ENCODE data around the gene ELAVL2.
"Not testable (repeated sequence)": the region's sequence is repeated elsewhere in the genome, so short reads cannot be mapped to it uniquely, and the experiment has no call there.

Gene ELAVL2

GRCh38 chr9:23728736-23729135 is 97.3 kb downstream of the ELAVL2 start:
- DNase-seq = no peak
- TF ChIP-seq EZH2 (optimal IDR thresholded peaks at IDR 0.05; ENCODE audit: low read depth, low read length) = no peak
- TF ChIP-seq EZH2phosphoT487 (IDR thresholded peaks at IDR 0.05; ENCODE audit: low read length) = no peak
- TF ChIP-seq CTCF (IDR thresholded peaks at IDR 0.05; ENCODE audit: low read length) = no peak
- Histone ChIP-seq H3K4me3 (ENCODE audit: low read length) (no peak overlapping the region), H2AFZ (ENCODE audit: low read length) (no peak overlapping the region), H3K27ac (ENCODE audit: low read length) (no peak overlapping the region), H3K4me2 (ENCODE audit: low read depth, low read length) (no peak overlapping the region), H3K4me1 (ENCODE audit: low read length) (no peaks in the 10 kb centered on the region), H3K36me3 (replicated peaks; ENCODE audit: insufficient read depth, low read length) (no peaks in the 10 kb centered on the region), H3K9me3 (replicated peaks; ENCODE audit: insufficient read depth, low read length) (no peaks in the 10 kb centered on the region), H3K9ac (ENCODE audit: low read length) (no peak overlapping the region), H3K79me2 (ENCODE audit: low read length) (no peaks in the 10 kb centered on the region), H3K27me3 (replicated peaks; ENCODE audit: insufficient read depth, low read length) (no peaks in the 10 kb centered on the region), H3K9me2 (replicated peaks; ENCODE audit: insufficient read depth, low read length) (no peaks in the 10 kb centered on the region), H4K20me1 (ENCODE audit: insufficient read depth, low read length) (no peaks in the 10 kb centered on the region), H3F3A (ENCODE audit: insufficient read depth, low read length) (no peaks in the 10 kb centered on the region)

- H3K4me1 ChIP-seq (ENCODE audit: low read length) = no peaks in the 10 kb centered on the region; the same call in 1 of the 2 replicates
- H3F3A ChIP-seq (ENCODE audit: insufficient read depth, low read length) = no peaks in the 10 kb centered on the region
- no peak overlapping the region for H2AFZ ChIP-seq (ENCODE audit: low read length)
- no peak overlapping the region for H3K4me3 ChIP-seq (ENCODE audit: low read length)
- no peaks in the 10 kb centered on the region for H3K36me3 ChIP-seq (replicated peaks; ENCODE audit: insufficient read depth, low read length)
- no peaks in the 10 kb centered on the region for H3K9me2 ChIP-seq (replicated peaks; ENCODE audit: insufficient read depth, low read length)
- no peak for TF ChIP-seq EZH2 (optimal IDR thresholded peaks at IDR 0.05; ENCODE audit: low read depth, low read length)
- H3K79me2 ChIP-seq (ENCODE audit: low read length) = no peaks in the 10 kb centered on the region
- no peaks in the 10 kb centered on the region for H4K20me1 ChIP-seq (ENCODE audit: insufficient read depth, low read length)
- H3K9me3 ChIP-seq (replicated peaks; ENCODE audit: insufficient read depth, low read length) = no peaks in the 10 kb centered on the region
- no peak overlapping the region for H3K4me2 ChIP-seq (ENCODE audit: low read depth, low read length)
- no peak overlapping the region for H3K27ac ChIP-seq (ENCODE audit: low read length)
- DNase-seq = no peak
- H3K27me3 ChIP-seq (replicated peaks; ENCODE audit: insufficient read depth, low read length) = no peaks in the 10 kb centered on the region
- H3K9ac ChIP-seq (ENCODE audit: low read length) = no peak overlapping the region
These were observed 100.6 kb downstream of the ELAVL2 start for GRCh38 chr9:23725279-23725946.

- H3F3A ChIP-seq (ENCODE audit: insufficient read depth, low read length) = no peaks in the 10 kb centered on the region
- H3K4me2 ChIP-seq (ENCODE audit: low read depth, low read length) = no peak overlapping the region
- no peaks in the 10 kb centered on the region for H3K79me2 ChIP-seq (ENCODE audit: low read length)
- TF ChIP-seq EZH2 (optimal IDR thresholded peaks at IDR 0.05; ENCODE audit: low read depth, low read length) (no peak), CTCF (IDR thresholded peaks at IDR 0.05; ENCODE audit: low read length) (no peak), EZH2phosphoT487 (IDR thresholded peaks at IDR 0.05; ENCODE audit: low read length) (no peak)
- no peaks in the 10 kb centered on the region for H3K9me3 ChIP-seq (replicated peaks; ENCODE audit: insufficient read depth, low read length)
- H3K9me2 ChIP-seq (replicated peaks; ENCODE audit: insufficient read depth, low read length) = no peaks in the 10 kb centered on the region
- no peaks in the 10 kb centered on the region for H4K20me1 ChIP-seq (ENCODE audit: insufficient read depth, low read length)
- H3K27ac ChIP-seq (ENCODE audit: low read length) = no peak overlapping the region
- no peak for DNase-seq
- H3K4me3 ChIP-seq (ENCODE audit: low read length) = no peak overlapping the region
- H3K27me3 ChIP-seq (replicated peaks; ENCODE audit: insufficient read depth, low read length) = no peaks in the 10 kb centered on the region
- H3K36me3 ChIP-seq (replicated peaks; ENCODE audit: insufficient read depth, low read length) = no peaks in the 10 kb centered on the region
- no peak overlapping the region for H3K9ac ChIP-seq (ENCODE audit: low read length)
- H2AFZ ChIP-seq (ENCODE audit: low read length) = no peak overlapping the region
- H3K4me1 ChIP-seq (ENCODE audit: low read length) = no peaks in the 10 kb centered on the region; the same call in 1 of the 2 replicates
These were observed 102.4 kb downstream of the ELAVL2 start for GRCh38 chr9:23723672-23724071.

GRCh38 chr9:23723048-23723447 is 103.0 kb downstream of the ELAVL2 start:
- not testable (repeated sequence) for H3K36me3 ChIP-seq (replicated peaks; ENCODE audit: insufficient read depth, low read length); H3K27me3 ChIP-seq (replicated peaks; ENCODE audit: insufficient read depth, low read length); H3K4me3 ChIP-seq (ENCODE audit: low read length); H3K4me1 ChIP-seq (ENCODE audit: low read length); H3K9ac ChIP-seq (ENCODE audit: low read length); H3K9me3 ChIP-seq (replicated peaks; ENCODE audit: insufficient read depth, low read length); H3K79me2 ChIP-seq (ENCODE audit: low read length); H4K20me1 ChIP-seq (ENCODE audit: insufficient read depth, low read length); H3K27ac ChIP-seq (ENCODE audit: low read length); H3K9me2 ChIP-seq (replicated peaks; ENCODE audit: insufficient read depth, low read length); H3K4me2 ChIP-seq (ENCODE audit: low read depth, low read length); H2AFZ ChIP-seq (ENCODE audit: low read length); DNase-seq; H3F3A ChIP-seq (ENCODE audit: insufficient read depth, low read length)
